Measurements from ENCODE around the gene DSE. TPM values are rescaled to one million over a fixed set of nuclear protein-coding genes. Genes with fewer than 3 reads are reported as not detected.
"Not testable (repeated sequence)": the region's sequence is repeated elsewhere in the genome, so short reads cannot be mapped to it uniquely, and the experiment has no call there.

The DSE gene
- 65.8 TPM for polyA plus RNA-seq (2013, experiment 1 of 2; ENCODE audit: insufficient read length)
- 105 TPM for polyA plus RNA-seq (2013, experiment 2 of 2; ENCODE audit: insufficient read length)

DNA sequence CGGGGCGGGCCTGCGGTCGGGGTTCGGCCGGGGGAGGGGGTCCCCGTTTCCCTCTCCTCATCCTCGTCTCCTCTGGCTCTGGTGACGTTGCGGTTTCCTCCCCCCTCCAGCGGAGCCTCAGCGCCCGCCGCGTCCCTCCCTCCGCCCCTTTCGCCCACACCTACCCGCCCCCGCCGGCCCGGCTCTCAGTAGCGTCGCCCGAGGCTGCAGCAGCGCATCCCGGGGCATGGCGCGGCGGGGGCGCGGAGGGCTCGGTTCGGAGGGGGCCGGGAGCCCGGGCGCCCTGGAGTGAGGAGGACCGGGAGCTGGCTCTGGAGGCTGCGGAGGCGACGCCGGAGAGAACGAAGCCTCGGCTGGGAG is at the start of gene DSE:
Gene DSE, plus strand, starts transcription at position 188 of the 360 bp plus-strand sequence. CDS start 28,304 bp downstream, outside the sequence.
- DNase-seq: peak; percentile 86

DNA sequence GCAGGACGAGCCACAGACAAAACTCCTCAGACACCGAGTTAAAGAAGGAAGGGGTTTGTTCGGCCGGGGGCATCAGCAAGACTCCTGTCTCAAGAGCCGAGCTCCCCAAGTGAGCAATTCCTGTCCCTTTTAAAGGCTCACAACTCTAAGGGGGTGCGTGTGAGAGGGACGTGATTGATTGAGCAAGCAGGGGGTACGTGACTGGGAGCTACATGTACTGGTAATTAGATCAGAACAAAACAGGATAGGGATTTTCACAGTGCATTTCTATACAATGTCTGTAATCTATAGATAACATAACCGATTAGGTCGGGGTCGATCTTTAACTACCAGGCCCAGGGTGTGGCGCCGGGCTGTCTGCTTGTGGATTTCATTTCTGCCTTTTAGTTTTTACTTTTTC is 48.8 kb upstream of the DSE start:
- DNase-seq: not testable (repeated sequence)

DNA sequence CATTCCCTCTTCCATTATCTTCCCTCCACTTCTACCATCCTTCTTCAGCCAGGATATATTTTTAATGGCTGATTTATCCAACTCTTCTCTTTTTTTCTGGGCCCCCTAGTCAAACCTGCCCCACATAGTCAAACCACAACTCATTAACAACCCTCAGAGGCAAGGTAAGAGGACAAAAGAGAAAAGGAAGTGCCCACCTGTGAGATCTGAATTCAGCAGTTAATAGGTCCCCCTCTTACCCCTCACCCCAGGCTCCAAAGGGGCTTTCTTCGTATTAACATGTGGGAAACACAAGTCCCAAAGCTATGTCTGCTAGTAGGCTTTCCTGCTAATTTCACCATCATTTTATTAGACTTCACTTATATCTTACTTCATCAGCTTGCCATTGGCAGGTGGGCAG is 46.9 kb upstream of the DSE start:
- no peak for DNase-seq

DNA sequence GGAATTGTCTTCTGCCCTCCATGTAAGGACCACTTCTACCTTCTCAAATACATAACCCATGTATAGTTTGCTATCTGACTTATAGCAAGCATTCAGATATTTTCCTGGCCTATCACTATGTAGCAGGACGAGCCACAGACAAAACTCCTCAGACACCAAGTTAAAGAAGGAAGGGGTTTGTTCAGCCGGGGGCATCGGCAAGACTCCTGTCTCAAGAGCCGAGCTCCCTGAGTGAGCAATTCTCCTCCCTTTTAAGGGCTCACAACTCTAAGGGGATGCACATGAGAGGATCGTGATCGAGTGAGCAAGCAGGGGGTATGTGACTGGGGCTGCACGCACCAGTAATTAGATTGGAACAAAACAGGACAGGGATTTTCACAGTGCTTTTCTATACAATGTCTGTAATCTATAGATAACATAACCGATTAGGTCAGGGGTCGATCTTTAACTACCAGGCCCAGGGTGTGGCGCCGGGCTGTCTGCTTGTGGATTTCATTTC is 45.1 kb upstream of the DSE start:
- not testable (repeated sequence) for DNase-seq

DNA sequence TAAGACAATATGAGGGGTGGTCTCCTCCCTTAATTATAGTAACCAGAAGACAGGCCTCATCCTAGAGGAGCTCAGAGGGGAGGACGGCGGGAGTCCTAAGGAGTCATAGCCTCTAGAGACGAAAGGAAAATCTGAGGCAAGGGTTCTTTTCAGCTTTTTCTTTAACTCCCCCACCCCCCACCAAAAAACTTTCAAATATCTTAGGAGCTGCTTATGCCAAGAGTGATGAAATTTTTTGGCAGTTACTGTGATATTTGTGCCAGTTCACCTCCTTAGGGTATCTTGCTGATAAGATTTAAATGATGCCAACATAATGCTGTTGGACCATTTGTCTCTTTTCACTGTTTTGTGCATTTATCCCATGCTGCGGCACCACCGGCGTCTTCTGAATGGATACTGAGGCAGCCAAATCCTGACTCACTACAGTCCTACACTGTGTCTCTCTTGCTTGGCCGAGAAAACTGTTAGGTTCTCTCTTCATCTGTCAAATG is 44.5 kb upstream of the DSE start:
- DNase-seq: no peak

DNA sequence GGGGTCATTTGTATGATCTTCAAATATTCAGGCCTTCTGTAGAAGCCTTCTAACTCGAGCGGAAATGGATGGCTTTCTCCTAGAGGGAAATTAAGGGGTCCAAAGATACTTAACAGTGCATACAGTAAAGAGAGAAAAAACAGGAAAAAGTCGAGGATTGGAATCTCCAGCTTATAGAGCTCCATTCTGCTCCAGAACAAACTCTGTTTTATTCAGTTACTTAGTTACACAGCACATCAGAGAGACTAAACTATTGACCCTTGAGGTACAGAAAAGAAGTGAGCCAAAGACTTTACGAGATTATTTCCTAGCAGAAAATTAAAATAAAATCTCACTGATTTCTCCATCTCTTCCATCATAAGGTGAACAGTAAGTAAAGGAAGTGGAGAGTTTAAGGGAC is 43.8 kb upstream of the DSE start:
- no peak for DNase-seq

DNA sequence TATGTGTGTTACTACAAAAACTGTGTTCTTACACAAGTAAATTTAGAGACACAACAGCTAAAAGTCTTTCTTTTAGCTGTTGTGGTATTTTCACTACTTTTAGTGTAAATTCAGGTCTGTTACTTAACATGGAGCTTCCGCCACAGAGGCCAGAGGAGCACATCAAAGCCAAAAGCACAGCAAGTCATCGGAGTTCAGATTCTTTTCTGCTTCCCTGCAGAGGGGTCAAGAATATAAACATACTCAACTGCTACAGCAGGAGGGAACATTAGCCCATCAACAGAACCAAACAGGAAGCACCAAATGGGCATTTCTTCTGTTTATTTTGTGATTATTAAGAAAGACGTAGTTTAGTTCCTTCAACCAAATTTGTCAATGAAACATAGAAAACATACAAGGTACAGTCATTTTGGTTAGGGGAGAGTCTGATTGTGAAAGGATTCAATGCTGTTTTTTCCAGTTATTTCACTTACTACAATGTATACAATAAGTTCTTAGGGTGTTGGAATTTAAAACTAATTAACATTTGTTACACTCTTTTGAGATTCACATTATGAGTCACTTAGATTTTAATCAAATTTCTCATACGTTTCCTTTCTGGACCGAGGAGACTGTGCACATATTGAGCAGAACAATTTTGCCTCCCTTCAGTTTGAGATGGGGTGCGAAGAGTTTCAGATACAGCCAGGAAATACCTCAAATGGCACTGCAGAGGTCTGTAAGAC is 42.8 kb upstream of the DSE start:
- no peak for DNase-seq

DNA sequence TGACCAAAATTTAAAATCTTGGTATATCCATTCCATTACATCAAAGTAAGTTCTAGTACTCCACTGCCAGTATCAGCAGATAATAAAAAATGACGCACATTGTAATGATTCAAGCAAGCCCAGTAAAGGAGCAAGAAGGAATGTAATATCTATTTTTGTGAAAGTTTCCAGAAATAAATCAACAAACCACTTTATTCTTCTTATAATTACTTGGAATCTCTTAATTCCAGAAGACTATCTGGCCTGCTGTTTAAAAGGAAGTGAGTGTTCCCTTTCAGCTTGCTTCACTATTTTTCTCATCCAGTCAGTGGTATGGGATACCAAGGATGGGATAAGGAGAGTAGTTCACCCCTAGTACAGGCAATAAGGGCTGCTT is 42.2 kb upstream of the DSE start:
- DNase-seq: peak; percentile 45

DNA sequence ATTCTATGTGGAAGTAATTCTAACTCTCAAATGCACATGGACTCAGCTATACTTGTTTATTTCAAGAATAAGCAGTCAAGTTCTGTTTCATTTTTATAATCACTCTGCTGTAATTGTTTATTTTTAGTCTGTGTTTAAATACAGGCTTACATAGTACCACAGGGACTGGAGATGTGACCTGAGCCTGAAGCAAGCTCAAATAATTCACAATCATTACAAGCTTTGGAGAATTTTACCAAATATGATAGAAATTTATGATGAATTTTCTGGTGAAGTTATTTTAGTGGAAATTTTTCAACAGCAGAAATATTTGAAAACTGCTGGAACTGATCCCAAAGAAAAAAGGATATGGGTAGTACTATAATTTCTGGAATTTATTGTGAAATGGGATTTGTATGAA is 41.6 kb upstream of the DSE start:
- DNase-seq: peak; percentile 71

DNA sequence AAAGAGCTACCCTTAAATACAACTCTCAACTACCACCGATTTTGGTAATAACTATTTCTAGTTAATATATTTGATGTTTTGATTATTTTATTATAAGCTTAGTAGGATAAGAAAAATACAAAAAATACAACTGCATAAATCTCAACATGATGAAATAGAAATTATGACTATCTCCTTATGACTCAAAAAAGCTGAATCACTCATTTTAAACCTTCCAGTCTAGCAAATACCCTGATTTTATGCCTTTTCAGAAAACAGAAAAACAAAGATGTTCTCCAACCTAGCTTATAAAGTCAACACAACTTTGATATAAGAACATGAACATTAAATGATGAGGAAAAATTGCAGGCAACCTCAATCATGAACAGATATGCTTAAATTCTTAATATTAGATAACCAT is 40.2 kb upstream of the DSE start:
- peak; percentile 22 for DNase-seq

DNA sequence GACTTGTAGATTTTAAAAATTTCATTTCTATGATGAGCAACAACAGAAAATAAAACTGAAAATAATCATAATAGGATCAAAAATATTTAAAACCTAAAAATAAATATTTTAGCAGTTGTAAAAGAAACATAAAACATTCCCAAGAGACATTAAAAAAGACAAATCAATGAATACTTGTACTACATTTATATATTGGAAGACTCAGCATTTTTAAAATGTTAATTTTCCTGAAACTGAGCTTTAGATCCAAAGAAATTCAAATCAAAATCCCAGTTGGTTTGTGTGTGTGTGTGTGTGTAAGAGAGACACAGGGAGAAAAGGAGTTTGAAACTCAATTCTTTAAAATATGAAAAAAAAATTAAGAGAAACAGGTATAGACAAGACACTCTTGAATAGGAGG is 38.7 kb upstream of the DSE start:
- no peak for DNase-seq

DNA sequence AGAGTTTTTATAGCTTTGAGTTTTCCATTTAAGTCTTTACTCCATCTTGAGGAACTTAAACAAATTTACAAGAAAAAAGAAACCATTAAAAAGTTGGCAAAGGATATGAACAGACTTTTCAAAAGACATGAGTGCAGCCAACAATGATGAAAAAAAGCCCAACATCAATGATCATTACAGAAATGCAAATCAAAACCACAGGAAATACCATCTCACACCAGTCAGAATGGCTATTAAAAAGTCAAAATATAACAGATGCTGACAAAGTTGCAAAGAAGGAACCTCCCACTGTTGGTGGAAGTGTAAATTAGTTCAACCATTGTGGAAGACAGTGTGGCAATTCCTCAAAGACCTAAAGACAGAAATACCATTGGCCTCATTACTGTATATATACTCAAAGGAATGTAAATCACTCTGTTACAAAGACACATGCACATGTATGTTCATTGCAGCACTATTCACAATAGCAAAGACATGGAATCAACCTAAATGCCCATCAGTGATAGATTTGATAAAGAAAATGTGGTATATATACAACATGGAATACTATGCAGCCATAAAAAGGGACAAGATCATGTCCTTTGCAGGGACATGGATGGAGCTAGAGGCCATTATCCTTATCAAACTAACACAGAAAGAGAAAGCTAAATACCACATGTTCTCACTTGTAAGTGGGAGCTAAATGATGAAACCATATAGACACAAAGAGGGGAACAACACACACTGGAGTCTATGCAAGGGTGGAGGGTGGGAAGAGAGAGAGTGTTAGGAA is 35.9 kb upstream of the DSE start:
- DNase-seq: peak; percentile 44

DNA sequence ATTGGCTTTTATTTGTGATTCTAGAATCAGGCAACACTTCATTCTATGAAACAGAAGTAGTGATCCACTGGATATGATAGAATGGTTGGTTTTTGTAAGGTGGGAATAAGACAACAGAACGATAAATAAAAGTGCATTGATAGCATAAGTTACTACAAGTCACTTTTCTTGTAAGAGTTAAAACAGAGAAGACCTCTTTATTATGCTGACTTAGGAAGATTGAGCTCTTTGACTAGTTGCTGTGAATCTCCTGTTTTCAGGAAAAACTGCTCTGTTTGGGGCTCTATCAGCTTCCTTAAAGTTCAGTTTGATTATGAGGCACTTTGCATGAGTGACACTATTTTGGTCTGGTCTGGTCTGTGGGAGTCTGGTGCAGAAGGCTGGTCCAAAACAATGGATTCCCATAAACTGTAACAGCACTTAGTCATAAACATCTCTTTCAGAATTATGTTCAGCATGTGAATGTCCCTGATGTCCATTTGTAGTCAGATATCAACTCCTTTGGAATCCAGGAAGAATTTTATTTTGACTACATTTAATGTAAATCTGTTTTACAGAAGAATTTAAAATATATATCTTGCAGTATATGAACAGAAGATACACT is 35.0 kb upstream of the DSE start:
- peak; percentile 51 for DNase-seq

DNA sequence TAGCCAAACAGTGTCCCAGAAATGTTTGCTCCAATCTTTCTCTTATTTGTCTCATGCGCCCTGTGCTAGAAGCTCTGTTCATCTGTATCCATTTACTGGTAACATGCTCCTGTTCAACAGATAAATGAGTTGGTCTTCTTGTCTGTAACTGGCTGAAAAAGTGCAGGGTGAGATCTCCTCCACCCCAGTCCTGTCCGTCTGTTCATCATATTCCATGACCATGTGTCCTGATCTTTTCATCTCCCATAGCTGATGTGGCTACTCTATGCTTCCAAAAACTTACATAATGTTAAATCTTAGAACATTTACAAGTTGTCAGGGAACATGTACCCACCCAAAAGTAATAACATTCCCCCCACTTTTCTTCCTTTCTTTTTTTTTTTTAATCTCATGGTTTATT is 31.8 kb upstream of the DSE start:
- no peak for DNase-seq

DNA sequence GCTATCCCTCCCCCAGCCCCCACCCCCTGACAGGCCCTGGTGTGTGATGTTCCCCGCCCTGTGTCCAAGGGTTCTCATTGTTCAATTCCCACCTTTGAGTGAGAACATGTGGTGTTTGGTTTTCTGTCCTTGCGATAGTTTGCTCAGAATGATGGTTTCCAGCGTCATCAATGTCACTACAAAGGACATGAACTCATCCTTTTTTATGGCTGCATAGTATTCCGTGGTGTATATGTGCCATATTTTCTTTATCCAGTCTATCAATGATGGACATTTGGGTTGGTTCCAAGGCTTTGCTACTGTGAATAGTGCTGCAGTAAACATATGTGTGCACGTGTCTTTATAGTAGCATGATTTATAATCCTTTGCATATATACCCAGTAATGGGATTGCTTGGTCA is 30.1 kb upstream of the DSE start:
- DNase-seq: not testable (repeated sequence)

DNA sequence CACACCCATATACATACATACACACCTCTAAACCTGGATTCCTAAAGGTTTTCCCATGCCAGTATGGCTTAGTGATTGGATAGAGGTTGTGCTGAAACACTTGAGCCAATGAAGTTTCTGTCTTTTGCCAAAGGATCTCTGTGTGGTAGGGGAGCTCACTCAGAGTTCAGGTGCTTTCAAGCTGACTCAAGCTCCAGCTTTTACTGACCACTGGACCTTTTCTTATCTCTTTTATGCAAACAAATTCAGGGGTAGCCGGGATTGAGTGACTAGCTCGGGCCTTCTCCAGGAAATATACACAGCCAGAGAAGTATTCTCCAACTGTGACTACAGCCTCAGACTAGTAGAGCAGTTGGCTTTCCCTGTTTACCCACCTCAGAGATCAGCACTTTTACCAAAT is 21.5 kb upstream of the DSE start:
- DNase-seq: no peak

DNA sequence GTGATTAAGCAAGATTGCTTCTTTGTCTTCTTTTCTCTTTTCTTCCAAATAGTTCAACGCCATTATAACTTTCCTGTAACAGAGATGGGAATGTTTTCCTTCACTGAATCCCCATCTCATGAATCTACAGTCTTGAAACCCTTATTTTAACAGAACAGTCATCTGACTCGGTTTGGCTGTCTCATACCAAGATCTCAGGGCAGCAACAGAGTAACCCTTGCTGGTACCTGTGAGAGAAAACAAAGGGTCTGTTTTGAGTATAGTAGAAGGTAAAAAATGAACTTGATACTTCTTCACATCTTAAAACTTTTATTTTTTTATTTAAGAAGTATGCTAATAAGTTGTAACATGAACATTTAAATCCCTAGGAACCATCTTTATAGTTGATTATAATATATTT is 19.6 kb upstream of the DSE start:
- DNase-seq: no peak

DNA sequence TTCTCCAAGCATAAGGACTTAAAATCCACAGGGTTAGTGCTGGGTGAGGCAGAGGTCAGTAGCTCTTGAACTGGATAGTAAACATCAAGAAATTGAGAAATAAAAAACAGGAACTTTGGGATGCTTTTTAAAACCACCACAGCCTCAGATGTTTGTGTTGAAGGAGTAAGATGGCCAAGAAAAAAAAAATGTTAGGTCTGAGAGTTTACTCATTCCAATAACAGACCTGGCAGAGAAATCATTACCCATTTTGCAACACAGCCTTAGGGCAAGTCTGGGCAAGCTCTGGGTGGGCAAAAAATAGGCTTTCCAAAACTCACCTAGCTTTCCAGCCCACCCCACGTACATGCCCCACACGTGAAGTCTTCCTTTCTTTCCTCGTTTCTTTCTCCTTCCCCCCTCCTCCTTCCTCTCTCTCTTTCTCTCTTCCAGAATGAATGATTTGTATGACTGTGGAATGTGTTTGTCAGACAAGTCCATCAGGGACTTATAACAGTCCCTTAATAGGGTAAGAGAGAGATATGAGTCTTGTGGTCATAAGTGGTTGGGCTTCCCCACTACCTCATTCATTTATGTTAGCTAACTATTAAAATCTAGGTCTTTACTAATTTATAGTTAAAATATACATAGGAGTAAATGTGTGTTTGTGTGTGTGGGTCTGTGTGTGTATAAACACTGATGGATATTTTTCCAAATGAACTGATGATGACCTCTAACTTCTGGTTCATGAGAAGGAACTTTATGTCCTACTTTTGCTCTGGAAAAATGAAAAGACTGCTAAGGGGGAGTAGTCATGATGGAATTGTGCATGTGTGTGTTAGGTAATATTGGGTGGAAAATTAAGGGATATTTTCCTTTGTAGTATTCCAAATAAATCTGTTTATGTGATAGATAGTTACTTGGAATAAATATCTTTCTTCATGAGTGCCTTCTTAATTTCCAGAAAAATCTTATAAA is 18.0 kb upstream of the DSE start:
- DNase-seq: peak; percentile 70

DNA sequence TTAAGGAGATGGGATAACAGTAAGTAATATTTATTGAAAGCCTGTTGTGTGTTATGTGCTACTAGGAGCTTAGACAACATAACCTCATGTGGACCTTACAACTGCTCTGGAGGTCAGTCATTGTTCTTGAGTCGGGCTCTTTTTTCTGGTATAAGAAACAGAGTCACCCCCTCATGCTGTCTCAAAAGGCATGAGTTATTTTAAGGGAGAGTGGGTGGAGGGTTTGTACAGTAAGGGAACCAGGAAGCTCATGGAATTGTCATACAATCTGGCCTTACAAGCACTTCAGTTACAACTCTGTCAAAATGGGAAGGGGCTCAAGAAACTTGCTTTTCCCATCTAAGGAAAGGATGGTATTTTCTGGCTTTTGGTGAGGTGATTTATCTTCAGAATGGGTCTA is 16.5 kb upstream of the DSE start:
- DNase-seq: no peak

DNA sequence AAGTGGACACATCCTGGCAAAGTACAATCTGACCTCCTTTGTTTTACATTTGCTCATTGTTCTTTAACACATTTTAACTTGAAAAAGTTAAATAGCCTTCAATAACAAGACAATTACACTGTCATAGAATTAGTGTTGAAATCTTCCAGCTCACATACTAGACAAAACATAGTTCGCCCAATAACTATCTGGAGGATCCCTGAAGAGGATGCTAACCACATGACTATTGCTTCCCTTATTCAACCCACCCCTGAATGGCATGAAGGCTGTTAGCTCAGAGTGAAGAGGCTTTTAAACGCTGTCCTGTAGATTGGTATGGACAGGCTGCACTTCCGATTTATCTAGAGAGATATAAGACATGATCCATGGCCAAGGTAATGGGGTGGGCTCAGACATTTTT is 15.0 kb upstream of the DSE start:
- peak; percentile 29 for DNase-seq

DNA sequence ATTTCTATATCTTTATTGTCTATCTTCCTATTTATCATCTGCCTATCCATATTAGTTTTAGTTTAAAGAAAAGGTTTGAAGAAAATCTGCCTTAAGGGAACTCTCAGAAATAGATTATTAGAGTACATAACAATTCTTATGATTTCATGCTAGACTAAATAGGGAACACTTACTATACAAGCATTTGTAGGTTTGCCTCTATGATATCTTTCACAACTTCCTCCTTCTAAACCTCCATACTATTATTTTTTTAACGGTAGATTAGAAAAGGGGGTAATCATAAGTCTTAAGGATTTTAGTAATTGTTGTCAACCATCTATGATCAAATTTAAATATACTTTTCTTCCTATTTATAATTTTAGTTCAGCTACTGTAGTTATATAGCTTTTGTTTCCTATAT is 11.6 kb upstream of the DSE start:
- DNase-seq: no peak

DNA sequence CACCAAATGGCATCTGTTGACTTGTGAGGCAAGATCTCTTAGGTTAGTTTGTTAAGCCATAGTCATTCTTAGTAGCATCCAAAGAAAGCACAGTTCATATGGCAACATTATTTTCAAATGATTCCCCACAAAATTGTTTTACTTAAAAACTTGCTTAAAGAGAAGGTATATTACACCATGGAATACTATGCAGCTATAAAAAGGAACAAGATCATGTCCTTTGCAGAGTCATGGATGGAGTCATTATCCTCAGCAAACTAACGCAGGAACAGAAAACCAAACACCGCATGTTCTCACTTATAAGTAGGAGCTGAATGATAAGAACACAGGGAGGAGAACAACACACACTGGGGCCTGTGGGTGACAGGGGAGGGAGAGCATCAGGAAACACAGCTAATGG is 10.9 kb upstream of the DSE start:
- no peak for DNase-seq

Data from fibroblast of skin of back (primary cell).